ENCODE data around the gene ZNF195.

- no peak for TF ChIP-seq CTCF (IDR thresholded peaks at IDR 0.05)
- no peak for TF ChIP-seq EP300 (IDR thresholded peaks at IDR 0.05)
Observed at GRCh38 chr11:3412837-3413236, 33.9 kb upstream of the ZNF195 start.
